T-helper 1 cell treated with Interleukin-12 subunit alpha and Interleukin-12 subunit beta and Interleukin-4 antibody, amounts not matched to agents 30 μg/mL and 1 μg/mL, for 36 hours (primary cell): ENCODE measurements around the gene CNP.
A peak's percentile ranks its signal among the peaks of the same experiment; 100 is the strongest.

Experiments
- H3K27ac Mint-ChIP-seq: one replicate; pipeline ENCODE4 v1.8.0; 2021; ENCODE audit warnings: mild to moderate bottlenecking, mixed read lengths
- H3K27me3 Mint-ChIP-seq: one replicate; pipeline ENCODE4 v1.8.0; 2021; ENCODE audit warnings: low read depth, mixed read lengths
- H3K36me3 Mint-ChIP-seq: one replicate; pipeline ENCODE4 v1.8.0; 2021; ENCODE audit warnings: low read depth, mixed read lengths
- H3K4me1 Mint-ChIP-seq: one replicate; pipeline ENCODE4 v1.8.0; 2021; ENCODE audit warnings: low read depth, mixed read lengths
- H3K4me3 Mint-ChIP-seq: one replicate; pipeline ENCODE4 v1.8.0; 2021; ENCODE audit warnings: mild to moderate bottlenecking, moderate library complexity, mixed read lengths
- H3K9me3 Mint-ChIP-seq: one replicate; pipeline ENCODE4 v1.8.0; 2021; ENCODE audit warnings: mixed read lengths

Gene CNP

DNA sequence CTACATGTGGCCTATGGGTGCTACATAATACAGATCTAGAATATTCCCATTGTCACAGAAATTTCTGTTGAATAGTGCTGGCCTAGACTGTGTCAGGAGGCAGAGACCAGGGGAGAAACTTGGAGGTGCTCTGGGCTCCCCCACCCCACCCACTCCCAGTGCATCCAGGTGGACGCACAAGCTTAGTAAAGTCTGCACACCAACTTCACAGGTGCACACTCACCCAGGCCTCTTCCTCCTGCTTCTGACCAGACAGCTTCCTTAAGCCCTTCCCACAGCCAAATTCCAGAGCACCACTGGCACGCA, 7.6 kb upstream of the CNP start:
- Mint-ChIP-seq H3K27me3 (no peaks in the 10 kb centered on the region), H3K27ac (no peak overlapping the region), H3K9me3 (no peaks in the 10 kb centered on the region), H3K4me1 (no peaks in the 10 kb centered on the region), H3K36me3 (no peaks in the 10 kb centered on the region), H3K4me3 (no peak overlapping the region)

DNA sequence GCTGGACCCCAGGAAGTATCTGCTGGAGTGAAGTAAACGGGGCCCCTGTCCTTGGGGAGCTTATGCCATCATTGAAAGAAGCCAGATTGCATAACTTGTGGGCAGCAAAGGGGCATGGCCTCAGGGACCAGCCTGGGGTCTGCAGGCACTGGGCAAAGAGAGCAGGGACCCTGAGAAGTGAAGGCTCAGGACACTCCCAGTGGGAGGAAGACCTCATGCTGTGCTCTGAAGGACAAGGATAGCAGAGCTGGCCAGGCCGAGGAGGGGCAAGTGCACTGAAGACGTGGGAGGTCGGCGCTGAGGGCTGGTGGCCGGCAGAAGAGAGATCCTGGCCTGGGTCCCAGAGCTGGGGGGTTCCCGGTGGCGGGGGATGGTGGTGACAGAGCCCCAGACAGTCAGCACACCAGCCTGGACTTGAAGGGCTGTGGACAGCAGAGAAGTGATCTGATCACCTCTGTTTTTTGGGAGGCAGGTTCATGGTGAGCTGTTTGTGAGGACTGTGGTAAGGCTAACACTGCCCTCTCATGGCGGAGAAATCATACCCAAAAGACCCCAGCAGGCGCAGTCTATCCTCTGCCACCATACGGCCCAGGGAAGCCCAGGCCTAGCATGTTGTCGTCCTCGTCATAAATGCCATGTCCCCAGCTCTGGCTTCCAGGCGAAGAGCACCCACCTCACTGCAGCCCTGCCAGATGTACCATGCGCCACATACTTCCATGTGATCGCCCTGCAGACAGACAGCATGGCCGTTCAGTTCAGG, 7.1 kb upstream of the CNP start:
- H3K36me3 Mint-ChIP-seq: no peaks in the 10 kb centered on the region
- H3K27me3 Mint-ChIP-seq: no peaks in the 10 kb centered on the region
- no peaks in the 10 kb centered on the region for H3K4me1 Mint-ChIP-seq
- H3K9me3 Mint-ChIP-seq: no peaks in the 10 kb centered on the region
- H3K4me3 Mint-ChIP-seq: no peak overlapping the region
- H3K27ac Mint-ChIP-seq: no peak overlapping the region

DNA sequence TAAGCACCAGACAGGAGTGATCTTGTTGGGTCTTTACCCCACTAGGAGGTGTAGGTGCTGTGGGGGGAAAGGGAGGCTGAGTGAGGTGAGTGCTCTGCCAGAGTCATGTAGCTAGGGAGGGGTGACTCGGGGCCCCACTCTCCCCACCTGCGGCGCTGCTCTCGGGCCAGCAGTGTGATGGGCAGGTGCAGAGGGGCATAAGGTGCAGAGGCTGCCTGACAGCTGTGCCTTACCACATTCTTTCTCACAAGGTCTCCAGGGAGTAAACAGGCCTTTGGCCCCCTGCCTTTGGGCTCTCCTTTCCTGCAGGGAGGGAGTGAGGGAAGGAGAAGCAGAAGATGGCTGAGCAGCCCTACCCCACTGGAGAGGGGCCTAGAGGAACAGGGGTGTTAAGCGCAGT, 4.5 kb upstream of the CNP start:
- no peak overlapping the region for H3K4me3 Mint-ChIP-seq
- peaks cover 9% of the 10 kb centered on the region for H3K4me1 Mint-ChIP-seq
- no peaks in the 10 kb centered on the region for H3K9me3 Mint-ChIP-seq
- no peaks in the 10 kb centered on the region for H3K36me3 Mint-ChIP-seq
- no peaks in the 10 kb centered on the region for H3K27me3 Mint-ChIP-seq
- no peak overlapping the region for H3K27ac Mint-ChIP-seq

DNA sequence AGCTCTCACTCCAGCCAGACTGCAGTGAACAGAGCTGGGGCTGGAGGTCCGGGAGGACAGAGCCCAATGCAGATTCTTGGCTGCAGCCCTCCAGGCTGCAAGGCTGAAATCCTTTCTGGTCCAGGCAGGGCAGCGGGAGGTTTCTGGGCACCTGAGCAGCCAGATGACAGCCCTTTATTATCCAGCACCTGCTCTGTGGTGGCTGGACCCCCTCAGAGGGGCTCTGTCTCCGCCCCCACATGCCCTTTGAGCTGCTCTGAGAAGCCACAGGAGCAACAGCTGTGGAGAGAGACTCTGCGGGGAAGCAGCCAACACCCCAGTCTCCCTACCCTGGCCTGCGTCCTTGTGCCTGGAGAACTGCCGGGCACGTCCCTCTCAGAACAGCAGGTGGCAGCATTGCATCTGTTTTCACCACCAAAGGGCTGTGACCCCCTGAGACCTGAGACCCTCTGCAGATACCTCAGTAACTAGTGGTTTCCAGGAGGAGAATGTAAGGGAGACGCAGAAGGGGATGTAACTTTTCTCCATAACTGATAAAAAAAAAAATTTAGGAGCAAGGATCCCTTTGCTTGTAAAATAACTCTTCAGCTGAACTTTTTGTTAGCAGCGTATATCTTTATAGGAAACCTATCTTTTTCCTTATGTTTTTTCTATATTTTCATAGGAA, 3.7 kb upstream of the CNP start:
- H3K4me3 Mint-ChIP-seq: no peak overlapping the region

DNA sequence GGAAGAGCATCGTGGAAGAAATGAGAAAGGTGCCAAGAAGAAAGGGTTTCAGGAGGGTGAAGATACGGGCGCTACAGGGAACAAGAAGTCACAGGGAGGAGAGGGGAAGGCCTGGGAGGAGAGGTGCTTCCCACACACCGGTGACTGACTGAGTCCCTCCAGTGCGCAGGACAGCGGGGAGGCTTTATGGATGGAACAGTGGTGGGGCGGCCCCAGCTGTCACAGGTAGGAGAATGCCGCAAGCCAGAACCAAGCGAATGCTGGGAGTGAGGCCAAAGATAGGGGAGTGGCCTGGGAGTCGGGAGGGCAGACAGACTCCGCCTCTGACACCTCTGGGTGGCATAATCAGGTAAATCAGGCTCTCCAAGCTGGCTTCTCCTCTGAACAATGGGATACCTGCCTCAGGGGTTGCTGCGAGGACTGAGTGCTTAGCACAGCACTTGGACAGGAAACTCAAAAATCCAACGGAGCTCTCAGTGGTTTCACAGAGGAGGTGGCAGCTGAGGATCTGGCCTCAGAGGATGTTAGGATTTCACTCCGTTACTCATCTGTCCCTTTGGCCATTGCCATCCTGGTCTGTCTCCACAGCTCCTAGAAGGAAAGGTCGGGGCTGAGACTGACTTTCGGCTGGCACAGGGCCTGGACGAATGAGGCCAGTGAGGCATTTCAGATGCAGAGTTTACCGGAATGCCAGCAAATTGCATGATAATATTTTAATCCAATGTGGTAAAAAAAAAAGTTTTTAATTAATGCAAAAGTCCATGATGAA, 717 bp upstream of the CNP start:
- Mint-ChIP-seq H3K4me3 (peak overlapping the region; percentile 78), H3K36me3 (peaks cover 10% of the 10 kb centered on the region), H3K9me3 (no peaks in the 10 kb centered on the region), H3K4me1 (peaks cover 23% of the 10 kb centered on the region), H3K27ac (peak overlapping the region; percentile 67), H3K27me3 (no peaks in the 10 kb centered on the region)

More for the DNA sequence above, 3.7 kb upstream of the CNP start:
- Mint-ChIP-seq H3K27ac (no peak overlapping the region), H3K9me3 (no peaks in the 10 kb centered on the region), H3K36me3 (peaks cover 3% of the 10 kb centered on the region), H3K4me1 (peaks cover 15% of the 10 kb centered on the region), H3K27me3 (no peaks in the 10 kb centered on the region)

DNA sequence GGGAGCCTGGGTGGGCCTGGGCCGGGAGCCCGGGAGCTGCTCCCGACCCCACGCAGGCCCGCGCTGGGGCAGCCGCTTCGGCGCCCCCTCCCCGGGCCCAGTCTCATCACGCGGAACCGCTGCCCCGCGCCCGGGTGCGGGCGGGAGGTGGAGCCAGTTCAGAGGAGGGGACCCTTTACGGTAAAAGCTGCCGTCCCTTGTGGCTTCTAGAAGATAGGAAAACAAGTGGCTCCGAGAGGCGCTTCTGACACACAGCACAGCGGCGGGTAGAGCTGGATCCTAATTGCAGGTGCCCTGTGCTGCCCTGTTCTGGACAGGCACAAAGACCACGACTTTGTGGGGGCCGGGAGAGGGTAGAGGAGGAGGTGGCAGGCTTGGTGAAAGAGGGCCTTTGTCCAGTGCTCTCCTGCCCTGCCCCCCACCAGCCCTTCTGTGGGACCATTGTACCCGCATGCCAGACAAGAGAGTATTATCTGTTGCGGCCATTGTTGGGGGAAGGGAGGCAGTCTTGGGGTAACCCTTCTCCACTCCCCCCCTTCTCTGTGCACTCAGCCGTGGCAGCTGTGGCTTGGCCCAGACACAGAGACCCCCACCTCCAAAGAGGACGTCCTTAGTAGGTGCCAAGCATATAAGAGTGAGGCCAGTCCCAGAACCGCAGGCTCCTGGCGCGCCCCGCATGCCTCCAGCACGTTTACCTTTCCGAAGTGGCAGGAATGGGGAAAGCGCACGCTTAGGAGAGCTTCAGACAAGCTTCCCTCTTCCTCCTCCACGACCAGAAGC, 736 bp downstream of the CNP start:
- peak overlapping the region; percentile 85 for H3K4me3 Mint-ChIP-seq
- no peaks in the 10 kb centered on the region for H3K27me3 Mint-ChIP-seq
- H3K27ac Mint-ChIP-seq: peak overlapping the region; percentile 77
- peaks cover 26% of the 10 kb centered on the region for H3K4me1 Mint-ChIP-seq
- H3K9me3 Mint-ChIP-seq: no peaks in the 10 kb centered on the region
- peaks cover 16% of the 10 kb centered on the region for H3K36me3 Mint-ChIP-seq

DNA sequence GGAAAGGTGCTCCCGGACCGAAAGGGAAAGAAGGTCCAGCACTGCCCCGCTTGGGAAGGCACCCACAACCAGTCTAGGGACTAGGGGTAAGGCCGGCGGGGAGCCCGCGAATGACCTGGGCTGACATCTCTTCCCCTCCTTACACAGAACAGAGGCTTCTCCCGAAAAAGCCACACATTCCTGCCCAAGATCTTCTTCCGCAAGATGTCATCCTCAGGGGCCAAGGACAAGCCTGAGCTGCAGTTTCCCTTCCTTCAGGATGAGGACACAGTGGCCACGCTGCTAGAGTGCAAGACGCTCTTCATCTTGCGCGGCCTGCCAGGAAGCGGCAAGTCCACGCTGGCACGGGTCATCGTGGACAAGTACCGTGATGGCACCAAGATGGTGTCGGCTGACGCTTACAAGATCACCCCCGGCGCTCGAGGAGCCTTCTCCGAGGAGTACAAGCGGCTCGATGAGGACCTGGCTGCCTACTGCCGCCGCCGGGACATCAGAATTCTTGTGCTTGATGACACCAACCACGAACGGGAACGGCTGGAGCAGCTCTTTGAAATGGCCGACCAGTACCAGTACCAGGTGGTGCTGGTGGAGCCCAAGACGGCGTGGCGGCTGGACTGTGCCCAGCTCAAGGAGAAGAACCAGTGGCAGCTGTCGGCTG, 1.5 kb downstream of the CNP start:
- peak overlapping the region; percentile 76 for H3K27ac Mint-ChIP-seq
- H3K9me3 Mint-ChIP-seq: no peaks in the 10 kb centered on the region
- H3K4me1 Mint-ChIP-seq: peaks cover 26% of the 10 kb centered on the region
- H3K4me3 Mint-ChIP-seq: peak overlapping the region; percentile 85
- peaks cover 20% of the 10 kb centered on the region for H3K36me3 Mint-ChIP-seq
- no peaks in the 10 kb centered on the region for H3K27me3 Mint-ChIP-seq

DNA sequence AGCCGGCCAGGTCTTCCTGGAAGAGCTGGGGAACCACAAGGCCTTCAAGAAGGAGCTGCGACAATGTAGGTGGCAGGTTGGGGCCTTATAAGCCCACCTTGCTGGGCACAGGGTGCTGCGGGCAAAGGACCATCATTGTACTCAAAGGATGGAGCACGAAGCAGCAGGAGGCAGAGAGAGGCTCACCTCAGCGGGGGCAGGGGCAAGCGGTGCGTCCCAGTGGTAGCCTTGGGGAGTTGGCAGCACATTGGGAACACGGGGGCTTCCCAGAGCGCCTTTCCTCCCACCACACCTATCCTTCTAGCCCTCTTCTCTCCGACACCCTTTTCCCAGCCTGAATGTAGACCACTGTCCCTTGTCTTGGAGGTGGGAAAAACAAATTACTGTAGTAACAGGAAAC, 2.1 kb downstream of the CNP start:
- peak overlapping the region; percentile 48 for H3K4me3 Mint-ChIP-seq
- H3K36me3 Mint-ChIP-seq: peaks cover 26% of the 10 kb centered on the region
- no peaks in the 10 kb centered on the region for H3K27me3 Mint-ChIP-seq
- no peak overlapping the region for H3K27ac Mint-ChIP-seq
- H3K9me3 Mint-ChIP-seq: no peaks in the 10 kb centered on the region
- H3K4me1 Mint-ChIP-seq: peaks cover 26% of the 10 kb centered on the region

DNA sequence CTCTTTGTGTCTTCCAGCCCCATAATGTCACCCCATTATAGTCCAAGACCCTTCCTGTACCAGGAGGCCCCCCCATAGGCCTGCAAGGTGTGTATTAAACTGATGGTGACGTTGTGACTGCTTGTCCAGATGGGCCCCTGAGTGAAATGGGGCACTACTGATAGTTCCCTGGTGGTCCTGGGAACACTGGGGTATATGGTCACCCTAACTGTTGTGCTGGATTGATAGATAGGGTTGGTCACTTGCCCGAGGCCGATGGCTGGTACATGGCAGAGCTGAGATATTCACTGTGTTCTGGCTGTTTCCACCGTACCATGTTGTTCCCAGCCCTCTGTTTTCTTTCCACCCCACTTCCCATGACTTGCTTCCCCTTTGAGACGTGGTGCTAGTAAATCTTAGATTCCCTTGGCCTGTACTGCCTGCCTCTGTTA, 4.3 kb downstream of the CNP start:
- Mint-ChIP-seq H3K27ac (no peak overlapping the region), H3K4me3 (no peak overlapping the region), H3K27me3 (no peaks in the 10 kb centered on the region), H3K4me1 (peaks cover 16% of the 10 kb centered on the region), H3K9me3 (no peaks in the 10 kb centered on the region), H3K36me3 (peaks cover 31% of the 10 kb centered on the region)

DNA sequence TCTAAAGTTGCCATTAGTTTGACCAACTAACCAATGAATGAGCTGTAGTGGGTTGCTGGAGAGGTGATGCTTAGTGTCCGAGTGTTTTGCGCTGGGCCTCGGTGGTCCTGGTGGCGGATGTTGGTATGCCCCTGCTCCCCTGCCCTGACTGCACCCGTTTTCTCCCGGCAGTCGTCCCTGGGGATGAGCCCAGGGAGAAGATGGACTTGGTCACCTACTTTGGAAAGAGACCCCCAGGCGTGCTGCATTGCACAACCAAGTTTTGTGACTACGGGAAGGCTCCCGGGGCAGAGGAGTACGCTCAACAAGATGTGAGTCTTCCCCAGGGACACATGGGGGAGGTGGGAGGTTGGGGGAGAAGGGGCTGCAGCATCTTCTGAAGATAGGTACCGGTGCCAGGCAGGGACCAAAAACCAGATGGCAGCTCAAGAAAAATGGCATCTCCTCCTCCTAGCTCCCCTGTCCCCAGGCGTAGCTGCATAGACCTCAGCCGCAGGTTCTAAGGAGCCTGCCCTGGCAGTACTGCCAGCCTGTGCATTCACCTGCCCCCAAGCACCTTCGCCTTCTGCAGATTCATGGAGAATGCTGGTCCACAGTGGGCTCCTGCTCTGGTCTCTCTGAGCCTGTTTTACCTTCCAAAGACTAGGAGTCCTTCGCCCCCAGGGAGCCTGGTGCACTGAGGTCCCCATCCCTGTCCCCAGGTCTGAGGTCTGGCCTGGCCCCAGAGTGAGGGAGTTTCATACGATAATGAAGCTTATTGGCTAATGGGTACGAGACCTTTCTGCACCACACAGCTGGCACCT, 5.3 kb downstream of the CNP start:
- Mint-ChIP-seq H3K27me3 (no peaks in the 10 kb centered on the region), H3K36me3 (peaks cover 37% of the 10 kb centered on the region), H3K4me3 (no peak overlapping the region), H3K4me1 (peaks cover 16% of the 10 kb centered on the region), H3K9me3 (no peaks in the 10 kb centered on the region), H3K27ac (no peak overlapping the region)

DNA sequence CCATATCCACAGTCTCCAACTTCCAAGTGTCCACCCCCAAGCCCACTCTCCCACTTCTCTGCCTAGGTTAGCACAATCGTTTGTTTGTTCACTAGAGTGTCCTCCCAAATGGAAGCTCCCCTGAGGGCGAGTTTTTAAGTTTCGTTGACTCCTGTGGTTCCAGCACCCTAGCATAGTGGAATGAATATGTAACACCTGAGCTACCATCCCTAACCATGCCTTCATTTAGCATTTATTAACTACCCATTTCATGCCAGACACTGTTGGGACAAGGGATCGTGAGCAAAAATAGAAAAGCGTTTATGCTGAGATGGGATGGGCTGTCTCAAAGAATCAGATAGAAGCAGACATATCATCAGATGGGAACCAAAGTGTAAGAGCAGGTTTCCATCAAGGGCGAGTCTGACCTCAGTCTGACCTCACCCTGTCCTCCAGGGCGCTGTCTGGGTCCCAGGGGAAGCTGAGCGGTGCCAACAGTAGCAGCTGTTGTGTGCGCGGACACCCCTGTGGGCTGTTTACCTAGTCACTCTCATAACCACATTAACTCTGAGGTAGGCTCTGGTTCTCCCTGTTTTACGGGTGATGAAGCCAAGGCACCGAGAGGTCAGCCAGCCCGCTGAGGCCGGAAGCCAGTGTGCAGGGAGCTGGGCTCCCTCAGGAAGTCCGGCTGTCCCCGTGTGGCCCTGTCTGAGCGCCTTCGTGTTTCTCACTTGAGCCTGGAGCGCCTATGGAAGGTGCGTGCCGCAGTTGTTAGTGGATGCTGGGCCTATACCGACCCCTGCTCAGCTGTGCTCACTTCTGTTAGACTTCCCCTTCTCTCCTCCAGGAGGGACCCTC, 6.2 kb downstream of the CNP start:
- no peak overlapping the region for H3K4me3 Mint-ChIP-seq
- H3K27ac Mint-ChIP-seq: no peak overlapping the region
- H3K36me3 Mint-ChIP-seq: peaks cover 40% of the 10 kb centered on the region
- no peaks in the 10 kb centered on the region for H3K27me3 Mint-ChIP-seq
- no peaks in the 10 kb centered on the region for H3K9me3 Mint-ChIP-seq
- H3K4me1 Mint-ChIP-seq: peaks cover 12% of the 10 kb centered on the region

DNA sequence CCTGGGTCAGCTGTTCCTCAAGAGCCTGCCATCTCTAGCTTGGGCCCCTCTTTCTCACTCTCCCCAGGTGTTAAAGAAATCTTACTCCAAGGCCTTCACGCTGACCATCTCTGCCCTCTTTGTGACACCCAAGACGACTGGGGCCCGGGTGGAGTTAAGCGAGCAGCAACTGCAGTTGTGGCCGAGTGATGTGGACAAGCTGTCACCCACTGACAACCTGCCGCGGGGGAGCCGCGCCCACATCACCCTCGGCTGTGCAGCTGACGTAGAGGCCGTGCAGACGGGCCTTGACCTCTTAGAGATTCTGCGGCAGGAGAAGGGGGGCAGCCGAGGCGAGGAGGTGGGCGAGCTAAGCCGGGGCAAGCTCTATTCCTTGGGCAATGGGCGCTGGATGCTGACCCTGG, 6.8 kb downstream of the CNP start:
- Mint-ChIP-seq H3K4me3 (no peak overlapping the region), H3K27ac (no peak overlapping the region), H3K9me3 (no peaks in the 10 kb centered on the region), H3K36me3 (peaks cover 42% of the 10 kb centered on the region), H3K27me3 (no peaks in the 10 kb centered on the region), H3K4me1 (peaks cover 6% of the 10 kb centered on the region)

DNA sequence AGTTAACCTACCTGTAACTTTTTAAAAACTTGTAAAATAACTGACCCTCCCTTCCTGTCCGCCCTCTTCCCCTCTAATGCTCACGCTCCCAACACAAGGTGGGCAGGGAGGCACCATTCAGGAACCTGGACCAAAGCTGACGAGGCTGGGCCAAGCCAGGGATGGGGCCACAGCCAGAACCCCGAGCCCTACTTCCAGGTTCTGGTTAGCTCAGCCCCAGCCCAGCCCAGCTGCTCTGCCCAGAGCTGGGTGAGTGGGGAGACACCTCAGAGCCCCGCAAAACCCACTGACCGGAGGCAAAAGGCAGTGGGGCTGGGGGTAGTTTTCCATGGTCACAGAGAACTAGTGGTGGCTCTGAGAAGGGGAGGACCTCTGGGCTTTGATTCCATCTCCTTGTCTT, 7.4 kb downstream of the CNP start:
- H3K4me3 Mint-ChIP-seq: no peak overlapping the region
- H3K4me1 Mint-ChIP-seq: peaks cover 3% of the 10 kb centered on the region
- peaks cover 41% of the 10 kb centered on the region for H3K36me3 Mint-ChIP-seq
- H3K27me3 Mint-ChIP-seq: no peaks in the 10 kb centered on the region
- no peak overlapping the region for H3K27ac Mint-ChIP-seq
- H3K9me3 Mint-ChIP-seq: no peaks in the 10 kb centered on the region
